ENCODE measurements around the gene ZSCAN22.
"Not testable (repeated sequence)": the region's sequence is repeated elsewhere in the genome, so short reads cannot be mapped to it uniquely, and the experiment has no call there.

DNA sequence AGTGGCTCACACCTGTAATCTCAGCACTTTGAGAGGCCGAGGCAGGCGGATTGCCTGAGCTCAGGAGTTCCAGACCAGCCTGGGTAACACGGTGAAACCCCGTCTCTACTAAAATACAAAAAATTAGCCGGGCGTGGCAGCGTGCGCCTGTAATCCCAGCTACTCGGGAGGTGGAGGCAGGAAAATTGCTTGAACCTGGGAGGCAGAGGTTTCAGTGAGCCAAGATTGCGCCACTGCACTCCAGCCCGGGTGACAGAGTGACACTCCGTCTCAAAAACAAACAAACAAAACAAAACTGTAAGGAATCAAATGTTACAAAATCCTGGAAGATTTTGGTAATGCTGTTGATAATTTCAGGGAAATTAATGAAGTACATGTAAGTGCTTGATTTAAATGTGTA is 21.3 kb downstream of the ZSCAN22 start:
- TF ChIP-seq, protein P1, sequence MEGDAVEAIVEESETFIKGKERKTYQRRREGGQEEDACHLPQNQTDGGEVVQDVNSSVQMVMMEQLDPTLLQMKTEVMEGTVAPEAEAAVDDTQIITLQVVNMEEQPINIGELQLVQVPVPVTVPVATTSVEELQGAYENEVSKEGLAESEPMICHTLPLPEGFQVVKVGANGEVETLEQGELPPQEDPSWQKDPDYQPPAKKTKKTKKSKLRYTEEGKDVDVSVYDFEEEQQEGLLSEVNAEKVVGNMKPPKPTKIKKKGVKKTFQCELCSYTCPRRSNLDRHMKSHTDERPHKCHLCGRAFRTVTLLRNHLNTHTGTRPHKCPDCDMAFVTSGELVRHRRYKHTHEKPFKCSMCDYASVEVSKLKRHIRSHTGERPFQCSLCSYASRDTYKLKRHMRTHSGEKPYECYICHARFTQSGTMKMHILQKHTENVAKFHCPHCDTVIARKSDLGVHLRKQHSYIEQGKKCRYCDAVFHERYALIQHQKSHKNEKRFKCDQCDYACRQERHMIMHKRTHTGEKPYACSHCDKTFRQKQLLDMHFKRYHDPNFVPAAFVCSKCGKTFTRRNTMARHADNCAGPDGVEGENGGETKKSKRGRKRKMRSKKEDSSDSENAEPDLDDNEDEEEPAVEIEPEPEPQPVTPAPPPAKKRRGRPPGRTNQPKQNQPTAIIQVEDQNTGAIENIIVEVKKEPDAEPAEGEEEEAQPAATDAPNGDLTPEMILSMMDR (IDR thresholded peaks at IDR 0.05), result not testable (repeated sequence)
- not testable (repeated sequence) for TF ChIP-seq EZH2 (IDR thresholded peaks at IDR 0.05)
